Amniotic stem cell (primary cell): ENCODE data around the gene TEX29.

Source experiments
- DNase-seq: peaks from one replicate; lab custom pipeline; 2025; lab: John Stamatoyannopoulos, UW

Gene TEX29

DNA sequence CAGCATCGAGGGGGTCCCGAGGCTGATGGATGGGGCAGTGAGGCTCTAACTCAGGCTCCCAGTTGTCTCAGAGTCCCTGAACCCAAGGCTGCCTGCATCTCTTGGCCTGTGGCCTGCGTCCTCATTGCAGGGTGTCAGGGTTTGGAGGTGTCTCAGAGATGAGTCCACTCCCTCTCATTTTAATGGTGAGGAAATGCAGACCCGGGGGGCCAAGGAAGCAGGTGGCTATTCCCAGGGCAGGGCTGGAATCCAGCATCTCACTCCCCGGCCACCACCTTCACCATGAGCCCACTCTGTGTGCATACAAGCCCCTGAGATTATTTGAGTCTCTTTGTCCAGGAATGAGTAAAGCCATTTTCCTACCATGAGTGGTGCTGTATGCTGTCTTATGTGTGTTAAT lies 21.4 kb downstream of the TEX29 start:
- DNase-seq: no peak

DNA sequence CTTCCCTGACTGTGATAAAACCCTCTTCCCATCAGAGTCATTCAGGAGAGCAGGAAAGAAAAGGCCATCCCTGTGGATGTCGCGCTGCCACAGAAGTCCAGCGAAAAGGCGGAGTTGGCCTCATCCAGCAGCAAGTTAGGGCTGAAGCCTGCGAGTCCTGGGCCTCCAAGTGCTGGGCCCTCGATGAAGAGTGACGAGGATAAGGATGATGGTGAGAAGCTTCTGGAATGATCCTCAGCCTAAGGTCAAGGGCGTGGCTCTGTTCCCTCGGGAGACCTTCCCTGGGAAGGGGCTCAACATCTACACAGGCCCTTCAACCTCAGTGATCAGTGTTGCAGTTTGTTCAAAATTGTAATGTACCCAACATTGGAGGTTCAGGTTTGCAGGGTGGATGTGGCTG lies 22.3 kb downstream of the TEX29 start:
- no peak for DNase-seq

DNA sequence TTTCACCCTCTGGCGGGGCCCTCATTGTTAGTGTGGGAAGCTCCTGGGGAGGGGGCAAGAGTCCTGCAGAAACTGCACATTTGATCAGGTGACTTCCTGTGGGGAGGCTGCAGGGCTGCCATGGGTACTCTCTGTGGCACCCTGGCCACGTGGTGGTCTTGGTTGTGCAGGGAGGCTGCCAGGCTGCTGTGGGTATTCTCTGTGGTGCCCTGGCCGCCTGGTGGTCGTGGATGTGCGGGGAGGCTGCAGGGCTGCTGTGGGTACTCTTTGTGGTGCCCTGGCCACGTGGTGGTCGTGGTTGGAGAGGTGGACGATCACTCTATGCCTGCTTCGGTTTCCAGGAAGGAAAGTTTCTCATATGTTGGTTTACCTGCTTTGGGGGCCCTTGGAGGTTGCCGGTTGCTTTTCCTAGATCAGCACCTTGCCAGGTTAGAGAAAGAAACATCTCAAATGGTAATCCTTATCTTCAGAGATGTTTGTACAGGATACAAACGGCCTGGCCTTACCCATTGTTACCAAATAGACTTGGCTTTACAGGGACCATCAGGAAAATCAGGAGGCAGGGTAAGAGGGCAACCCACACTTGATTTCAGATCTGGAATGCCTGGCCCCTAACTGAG lies 22.9 kb downstream of the TEX29 start:
- DNase-seq: no peak

DNA sequence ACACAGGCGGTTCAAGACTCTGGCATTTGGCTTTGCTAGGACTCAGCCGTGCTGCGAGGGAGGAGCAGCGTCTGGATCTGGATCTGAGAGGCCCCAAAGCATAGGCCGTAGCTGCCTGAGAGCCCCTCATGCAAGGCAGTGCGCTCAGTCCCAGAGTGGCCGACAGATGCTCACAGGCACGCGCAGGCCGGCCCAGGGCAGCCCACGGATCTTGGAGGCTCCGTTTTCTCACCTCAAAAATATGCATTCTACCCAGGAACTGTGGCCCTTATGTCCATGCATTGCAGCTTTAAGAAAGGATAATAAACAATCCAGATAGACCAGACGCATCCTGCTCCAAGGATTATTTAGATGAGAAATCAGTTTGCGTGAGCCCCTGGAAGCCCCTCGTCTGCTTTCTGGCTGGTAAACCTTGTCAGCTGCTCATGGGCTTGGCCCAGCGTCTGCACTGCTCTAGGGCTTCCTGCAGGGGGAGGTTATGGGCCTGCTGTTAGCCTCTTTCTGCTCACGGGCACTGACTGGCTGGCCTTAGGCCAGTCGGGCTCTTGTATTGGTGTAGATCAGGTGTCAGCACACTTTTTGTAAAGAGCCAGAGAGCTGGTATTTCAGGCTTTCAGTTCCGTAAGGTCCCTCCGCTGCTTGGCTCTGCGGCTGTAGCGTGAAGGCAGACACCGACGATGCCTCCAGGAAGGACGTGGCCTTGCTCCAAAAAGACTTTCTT lies 24.2 kb downstream of the TEX29 start:
- peak; percentile 66 for DNase-seq

DNA sequence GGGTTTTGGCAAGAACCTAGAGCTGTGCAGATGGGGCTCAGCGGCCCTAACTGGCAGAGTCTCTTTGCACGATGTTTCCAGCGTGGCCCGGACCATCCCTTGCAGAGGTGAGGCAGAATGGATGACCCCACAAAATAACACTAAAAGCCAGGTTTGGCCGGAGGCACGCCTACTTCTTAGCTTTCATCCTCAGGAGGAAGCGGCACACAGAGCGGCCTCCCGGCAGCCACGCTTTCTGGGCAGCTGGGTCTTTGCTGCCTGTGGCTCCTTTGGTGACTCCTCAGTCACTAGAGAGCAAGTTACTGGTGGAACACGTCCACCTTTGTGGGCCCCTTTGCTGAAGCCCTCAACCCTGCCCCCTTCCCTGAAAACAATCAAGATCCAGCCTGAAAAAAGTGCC lies 25.2 kb downstream of the TEX29 start:
- DNase-seq: no peak

DNA sequence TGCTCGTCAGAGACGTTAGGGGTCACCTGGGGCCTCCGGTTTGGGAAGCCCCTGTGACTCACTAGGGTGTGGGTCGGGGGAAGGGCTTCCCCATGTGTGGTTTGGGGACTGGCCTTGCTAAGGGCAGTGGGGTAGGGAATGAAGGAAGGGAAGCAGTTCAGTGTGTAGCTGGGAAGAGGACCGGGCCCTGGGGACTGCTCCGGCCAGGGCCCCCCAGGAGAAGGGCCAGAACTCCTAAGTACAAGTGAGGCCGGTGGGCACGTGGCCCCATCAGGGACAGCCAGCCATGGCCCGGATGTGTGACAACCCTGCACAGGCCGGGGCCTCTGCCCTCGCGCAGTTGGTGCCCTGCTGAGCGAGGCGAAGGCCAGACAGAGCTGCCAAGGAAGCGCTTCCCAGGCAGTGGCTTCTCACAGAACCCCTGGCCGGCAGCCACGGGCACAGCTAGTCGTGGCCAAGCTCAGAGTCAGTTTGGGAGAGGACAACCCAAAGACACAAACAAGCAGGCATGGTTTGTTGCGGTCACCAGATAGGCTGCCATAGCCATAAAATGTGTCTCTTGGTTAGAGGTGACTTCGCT lies 25.7 kb downstream of the TEX29 start:
- no peak for DNase-seq

DNA sequence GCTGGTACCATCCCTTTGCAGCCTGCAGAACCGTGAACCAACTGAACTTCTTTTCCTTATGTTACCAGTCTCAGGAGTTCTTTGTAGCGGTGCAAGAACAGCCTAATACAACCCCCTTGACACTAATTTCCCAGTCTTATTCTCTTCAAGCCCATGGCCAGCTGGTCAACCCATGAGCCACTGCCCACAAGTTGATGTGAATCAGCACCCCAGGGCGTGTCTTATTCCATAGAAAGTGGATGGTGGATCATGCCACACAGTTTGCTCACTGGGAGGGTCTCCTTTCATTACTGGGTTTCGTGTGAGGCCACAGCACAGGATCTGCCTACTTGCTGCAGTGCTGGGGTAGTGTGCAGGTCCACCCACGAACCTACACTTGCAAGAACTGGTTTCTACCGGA lies 27.0 kb downstream of the TEX29 start:
- no peak for DNase-seq

DNA sequence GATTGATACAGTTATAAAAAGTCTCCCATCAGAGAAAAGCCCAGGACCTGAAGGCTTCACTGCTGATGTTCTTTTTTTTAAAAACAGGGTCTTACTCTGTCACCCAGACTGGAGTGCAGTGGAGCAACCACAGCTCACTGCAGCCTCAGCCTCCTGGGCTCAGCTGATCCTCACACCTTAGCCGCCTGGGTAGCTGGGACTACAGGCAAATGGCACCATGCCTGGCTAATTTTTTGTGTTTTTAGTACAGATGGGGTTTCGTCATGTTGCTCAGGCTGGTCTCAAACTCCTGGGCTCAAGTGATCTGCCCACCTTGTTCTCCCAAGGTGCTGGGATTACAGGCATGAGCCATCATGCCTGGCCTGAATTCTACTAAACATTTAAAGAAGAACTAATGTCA lies 33.1 kb downstream of the TEX29 start:
- no peak for DNase-seq

DNA sequence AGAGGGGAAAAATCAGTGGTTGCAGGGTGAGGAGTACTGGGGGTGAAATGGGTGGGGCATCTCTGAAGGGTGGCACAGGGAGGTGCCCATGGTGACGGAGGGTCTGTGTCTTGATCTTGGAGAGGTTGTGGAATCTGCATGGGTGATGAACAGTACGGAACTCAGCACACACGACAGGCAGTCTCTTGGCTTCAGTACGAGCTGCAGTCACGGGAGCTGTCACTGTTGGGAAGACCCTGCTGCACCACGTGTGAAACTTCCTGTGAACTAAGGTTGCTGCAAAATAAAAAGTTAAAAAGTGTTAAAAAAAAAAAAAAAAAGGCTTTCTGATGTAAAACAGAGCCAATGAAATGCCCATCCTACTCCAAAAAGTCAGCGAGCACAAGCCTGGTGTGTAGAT lies 34.3 kb downstream of the TEX29 start:
- DNase-seq: no peak

DNA sequence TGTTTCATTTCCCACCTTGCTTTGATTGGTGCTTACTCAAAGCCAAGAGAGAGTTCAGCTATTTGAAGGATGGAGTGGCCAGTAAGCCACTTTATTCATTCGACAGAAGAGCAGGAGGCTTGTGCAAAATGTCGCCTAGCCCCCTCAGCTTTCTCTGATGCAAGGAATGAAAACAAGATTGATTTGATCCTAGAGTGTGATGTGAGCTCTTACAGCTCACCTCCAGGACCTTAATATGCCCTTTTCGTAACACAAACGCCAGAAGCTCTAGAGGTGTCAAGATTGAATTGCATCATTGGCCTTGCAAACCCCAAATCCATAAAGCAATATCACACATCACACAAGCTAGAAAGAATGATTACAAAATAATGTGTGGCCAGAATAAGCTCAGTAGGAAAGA lies 36.4 kb downstream of the TEX29 start:
- DNase-seq: no peak

DNA sequence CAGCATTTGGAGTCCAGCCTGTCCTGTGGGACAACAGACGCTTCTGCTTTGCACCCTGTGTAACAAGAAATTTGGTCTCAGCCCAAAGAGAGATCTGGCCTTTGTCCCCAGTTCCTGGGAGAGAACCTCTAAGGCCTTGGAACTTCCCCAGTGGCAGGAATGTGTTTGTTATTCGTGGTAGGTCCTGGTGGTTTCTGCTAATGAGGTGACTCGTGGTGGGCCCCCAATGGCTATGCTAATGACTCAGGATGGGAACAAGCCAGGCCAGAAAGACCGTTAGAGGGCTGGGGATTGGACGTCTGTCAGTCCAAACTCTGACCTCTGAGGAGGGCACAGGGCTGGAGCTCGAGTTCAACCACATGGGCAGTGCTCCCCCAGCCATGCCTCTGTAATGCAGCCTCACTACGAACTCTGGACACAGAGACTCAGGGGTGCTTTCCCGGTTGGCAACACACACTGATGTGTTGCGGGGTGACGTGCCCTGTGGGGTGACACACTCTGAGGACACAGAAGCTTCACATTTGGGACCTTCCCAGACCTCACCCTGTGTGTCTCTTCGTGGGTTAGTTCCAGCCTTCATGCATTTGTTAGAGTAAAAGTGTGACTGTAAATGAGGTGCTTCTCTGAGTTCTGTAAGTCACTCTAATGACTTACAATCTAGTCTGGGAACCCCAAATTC lies 38.9 kb downstream of the TEX29 start:
- no peak for DNase-seq

DNA sequence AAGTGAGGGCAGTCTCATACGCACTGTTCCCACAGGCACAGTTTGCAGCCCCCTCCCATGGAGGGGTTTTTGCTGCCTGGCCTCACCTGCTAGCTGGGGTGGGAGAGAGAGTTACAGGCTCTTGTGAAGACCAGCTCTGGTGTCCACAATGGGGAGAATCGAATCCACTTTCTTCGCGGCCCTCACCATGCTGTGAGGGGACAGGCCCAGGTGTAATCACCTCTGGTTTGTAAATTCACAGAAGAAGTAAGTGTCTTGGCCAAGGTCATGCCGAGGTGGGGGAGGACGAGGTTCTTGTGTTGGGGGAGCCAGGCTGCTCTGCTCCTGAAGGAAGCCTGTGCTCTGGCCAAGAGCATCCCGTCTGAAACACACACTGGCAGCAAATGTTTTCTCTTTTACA lies 39.5 kb downstream of the TEX29 start:
- DNase-seq: no peak

DNA sequence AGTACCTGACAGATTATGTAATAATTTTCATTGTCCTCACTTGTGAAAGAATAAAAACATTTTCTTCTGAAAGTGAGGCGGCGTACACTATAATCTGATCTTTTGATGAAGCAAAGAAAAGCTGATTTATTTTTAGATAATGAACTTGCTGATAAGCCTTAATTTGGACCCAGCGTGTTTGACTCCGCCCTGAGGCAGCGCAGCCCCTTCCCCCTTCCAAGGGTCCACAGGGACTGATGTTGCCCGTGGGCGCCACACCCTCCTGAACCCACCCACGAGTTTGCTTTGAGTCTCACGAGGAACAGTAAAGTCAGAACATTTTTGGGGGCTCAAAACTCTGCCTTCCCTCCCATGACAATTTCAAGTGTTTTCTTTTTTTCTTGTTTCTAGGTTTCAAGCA lies 40.0 kb downstream of the TEX29 start:
- DNase-seq: no peak

DNA sequence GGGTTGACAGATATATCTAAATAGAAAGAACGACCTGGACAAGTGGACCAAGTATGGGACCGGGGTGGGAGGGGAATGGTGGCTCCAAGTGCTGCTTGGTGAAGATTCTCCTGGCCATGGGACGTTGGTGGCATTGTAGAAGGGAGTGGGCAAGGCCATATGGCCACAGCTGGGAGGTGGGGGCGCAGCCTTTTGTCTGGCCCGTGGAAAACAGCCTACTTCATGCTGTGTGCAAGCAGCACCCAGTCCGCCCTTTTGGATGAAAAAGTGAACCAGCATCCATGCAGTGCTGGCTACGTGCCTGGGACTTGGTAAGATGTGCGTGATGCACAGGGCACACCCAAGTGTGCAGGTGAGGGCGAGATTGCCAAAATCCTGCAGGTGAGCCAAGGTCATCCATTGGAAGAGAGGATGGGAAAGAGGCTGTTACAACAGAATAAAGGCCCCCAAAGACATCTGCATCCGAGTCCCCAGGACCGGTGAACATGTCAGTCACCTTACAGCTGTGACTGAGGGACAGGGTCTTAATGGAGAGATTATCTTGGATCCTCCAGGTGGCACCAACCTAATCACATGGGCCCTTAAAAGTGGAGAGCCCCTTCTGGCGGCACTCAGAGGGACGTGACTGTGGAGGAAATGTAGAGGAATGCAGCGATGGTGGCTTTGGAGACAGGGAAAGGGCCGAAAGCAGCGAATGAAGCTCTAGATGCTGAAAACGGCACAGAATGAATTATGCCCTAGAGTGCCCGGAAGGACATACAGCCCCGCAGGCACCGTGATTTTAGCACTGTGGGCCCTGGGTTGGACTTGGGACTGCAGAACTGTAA lies 40.8 kb downstream of the TEX29 start:
- no peak for DNase-seq

DNA sequence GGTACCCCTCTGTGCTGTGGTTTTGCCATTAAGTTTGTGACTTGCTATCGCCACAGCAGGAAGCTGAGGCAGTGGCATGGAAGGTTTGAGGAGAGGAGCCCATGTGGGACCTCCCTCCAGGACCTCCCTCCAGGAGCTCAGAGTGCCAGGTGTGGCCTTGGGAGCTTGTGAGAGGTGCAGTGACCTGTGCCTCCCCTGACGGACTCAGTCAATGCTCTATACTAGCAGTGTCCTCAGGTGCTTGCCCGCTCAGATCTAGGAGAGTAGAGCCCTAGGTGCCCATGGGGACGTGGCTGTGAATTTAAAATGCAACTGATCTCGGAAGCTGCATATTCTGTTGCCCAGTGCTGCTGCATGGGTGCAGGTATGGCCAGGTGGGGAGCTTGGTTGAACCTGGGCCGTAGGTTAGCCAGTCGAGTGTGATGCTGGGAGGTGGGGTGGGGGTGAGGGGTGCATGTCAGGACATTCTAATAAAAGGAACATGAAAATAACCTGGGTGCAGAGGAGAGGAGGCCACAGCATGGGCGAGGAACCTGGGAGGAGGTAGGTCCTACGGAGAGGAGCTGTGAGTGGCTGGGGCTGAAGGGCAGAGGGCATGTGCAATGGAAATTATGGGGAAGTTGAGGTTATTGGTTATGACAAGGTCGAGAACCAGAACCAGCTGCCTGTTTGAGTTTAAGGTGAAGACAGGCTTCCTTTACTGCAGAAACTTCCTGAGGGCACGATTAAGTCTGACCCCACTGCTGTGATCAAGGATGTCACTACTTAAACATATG lies 41.6 kb downstream of the TEX29 start:
- DNase-seq: no peak

DNA sequence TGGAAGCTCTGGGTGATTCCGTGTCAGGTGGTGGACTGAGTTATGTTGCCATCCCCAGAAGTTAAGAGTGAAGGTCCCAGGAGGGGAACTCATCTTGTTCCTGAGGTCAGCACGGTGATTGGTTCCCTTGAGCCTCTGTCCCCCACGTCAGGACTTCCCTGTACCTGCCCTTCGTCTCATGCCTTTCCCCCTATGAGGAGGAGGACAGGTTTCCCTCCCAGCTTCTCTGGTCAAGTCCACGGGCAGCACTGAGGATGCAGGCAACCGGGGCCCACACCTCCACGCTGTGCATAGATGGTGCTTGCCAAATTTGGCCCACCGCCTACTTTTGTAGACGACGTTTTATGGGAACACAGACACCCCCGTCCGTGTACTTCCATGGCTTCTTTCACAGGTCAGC lies 42.7 kb downstream of the TEX29 start:
- DNase-seq: no peak

DNA sequence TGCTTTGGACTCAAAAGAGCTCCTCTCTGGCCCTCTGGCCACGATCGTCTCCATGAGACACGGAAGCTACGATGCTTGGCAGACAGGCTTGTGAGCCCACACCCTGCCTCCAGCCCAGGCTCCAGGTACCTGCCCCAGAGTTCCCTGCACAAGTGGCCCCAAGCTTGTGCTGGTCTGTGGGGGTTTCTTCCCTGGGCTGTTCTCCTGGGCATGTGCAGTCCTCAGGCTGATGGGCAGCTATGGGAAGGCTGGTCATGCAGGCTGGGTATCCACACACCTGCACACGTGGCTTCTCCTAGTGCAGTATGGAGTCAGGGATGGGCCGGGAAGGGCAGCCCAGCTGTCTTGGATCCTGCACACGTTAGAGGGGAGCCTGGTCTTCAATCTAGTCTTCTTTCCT lies 43.1 kb downstream of the TEX29 start:
- no peak for DNase-seq

DNA sequence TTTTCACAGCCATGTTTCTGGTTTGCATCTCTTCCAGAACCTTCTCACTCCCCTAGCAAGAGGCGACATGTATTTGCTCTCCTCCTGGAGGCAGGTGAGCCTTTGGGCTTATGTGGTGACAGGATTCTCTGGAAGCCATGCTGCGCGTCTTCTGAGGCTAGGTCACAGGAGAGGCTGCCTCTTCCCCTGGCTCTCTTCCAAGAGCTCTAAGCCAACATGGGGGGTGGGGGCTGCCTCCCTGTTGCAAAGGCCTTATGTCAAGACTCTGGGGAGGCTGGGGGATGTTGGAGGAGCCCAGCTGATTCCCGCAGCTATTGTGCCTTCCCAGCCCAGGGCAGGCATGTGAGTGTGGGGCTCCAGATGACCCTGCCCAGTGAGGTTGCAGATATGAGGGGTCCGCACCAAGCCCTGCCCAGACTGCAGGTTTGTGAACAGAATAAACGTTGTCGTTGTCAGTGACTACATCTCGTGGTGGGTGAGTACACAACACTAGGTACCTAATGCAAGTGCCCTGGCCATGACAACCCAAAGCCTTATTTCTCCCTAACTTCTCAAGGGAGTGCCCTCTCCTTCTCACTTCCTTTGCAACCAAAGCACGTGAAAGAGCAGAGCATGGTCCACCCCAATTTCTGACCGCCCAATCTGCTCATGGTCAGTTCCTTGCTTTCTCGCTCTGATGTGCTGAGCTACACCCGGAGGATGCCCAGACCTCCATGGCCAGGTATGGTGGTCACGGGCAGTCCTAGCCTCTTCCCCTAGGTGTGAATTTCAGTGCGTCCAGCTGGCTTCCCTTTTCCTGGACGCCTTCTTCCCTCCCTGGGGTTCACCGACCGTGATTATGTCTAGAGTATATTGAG lies 44.9 kb downstream of the TEX29 start:
- DNase-seq: no peak

DNA sequence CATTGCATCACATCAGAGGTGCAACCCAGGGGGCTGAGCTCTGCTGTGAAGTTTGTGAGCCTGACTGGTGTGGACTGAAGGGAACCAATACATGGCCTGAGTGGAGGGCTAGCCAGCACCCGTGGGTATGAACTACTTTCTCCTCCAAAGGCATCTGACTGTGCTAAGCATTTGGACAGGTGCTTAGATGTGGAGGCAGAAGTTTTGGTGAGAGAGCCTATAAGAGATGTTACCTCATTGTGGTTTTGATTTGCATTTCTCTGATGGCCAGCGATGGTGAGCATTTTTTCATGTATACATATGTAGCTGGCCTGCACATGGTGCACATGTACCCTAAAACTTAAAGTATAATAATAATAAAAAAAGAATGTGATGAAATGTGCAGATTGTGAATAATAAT lies 46.9 kb downstream of the TEX29 start:
- no peak for DNase-seq

DNA sequence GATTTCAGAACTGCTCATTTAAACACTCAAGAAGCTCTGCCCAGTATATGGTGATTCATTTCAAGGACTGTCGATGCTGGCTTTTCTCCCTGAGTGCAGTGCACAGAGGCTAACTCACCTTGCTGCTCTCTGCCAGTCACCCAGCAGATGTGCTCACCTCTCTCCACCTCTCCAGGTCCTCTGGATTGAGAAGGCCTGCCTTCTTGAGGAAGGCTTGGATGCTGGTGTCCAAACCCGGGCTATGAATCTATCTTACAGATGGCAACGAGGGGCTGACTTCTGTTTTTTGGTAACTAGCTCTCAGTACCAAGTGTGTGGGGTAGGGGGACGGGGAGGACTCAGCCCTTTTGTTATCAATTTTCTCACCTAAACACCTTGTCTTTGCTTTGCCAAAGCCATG lies 47.6 kb downstream of the TEX29 start:
- DNase-seq: no peak

DNA sequence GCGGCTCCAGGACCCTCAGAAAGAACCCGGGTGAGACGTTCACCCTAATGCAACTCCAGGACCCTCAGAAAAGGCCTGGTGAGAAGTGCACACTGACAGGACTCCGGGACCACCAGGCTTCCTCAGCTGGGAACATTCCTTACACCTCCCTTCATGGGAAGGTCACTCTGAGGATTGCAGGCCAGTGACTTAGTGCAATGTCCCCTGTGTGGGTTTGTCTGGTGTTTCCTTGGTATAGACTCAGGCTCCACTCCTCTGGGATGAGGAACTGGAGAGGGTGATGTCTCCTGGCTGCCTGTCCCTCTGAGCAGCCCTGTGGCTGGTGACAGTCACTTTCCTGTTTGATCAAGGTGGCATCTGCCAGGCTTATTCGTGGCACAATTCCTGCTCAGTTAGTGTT lies 49.7 kb downstream of the TEX29 start:
- no peak for DNase-seq
